T-helper 1 cell (primary cell): Measurements from ENCODE around the gene SPSB1.

Source experiments
- DNase-seq, 5 donors: peaks; one replicate each; pipeline ENCODE4 v3.0.0-alpha.2; 2012 to 2020

The SPSB1 gene

GRCh38 chr1:9320520-9321479 lies 28.1 kb downstream of the SPSB1 start:
- DNase-seq: no peak

- DNase-seq: no peak
Measured at GRCh38 chr1:9321480-9321849, 28.8 kb downstream of the SPSB1 start.

- no peak for DNase-seq
Measured at GRCh38 chr1:9321986-9322660, 29.4 kb downstream of the SPSB1 start.

GRCh38 chr1:9322661-9323244 lies 30.1 kb downstream of the SPSB1 start:
- no peak for DNase-seq

- no peak for DNase-seq
Measured at GRCh38 chr1:9324246-9325096, 31.8 kb downstream of the SPSB1 start.

- DNase-seq: no peak
Measured at GRCh38 chr1:9326596-9326995, 33.9 kb downstream of the SPSB1 start.

GRCh38 chr1:9328201-9328600 lies 35.5 kb downstream of the SPSB1 start:
- no peak for DNase-seq

- DNase-seq: no peak
Measured at GRCh38 chr1:9328715-9329114, 36.0 kb downstream of the SPSB1 start.

GRCh38 chr1:9331016-9331415 lies 38.3 kb downstream of the SPSB1 start:
- DNase-seq: no peak

- DNase-seq: no peak
Measured at GRCh38 chr1:9331558-9332346, 39.1 kb downstream of the SPSB1 start.

GRCh38 chr1:9332513-9333143 lies 39.9 kb downstream of the SPSB1 start:
- no peak for DNase-seq

- DNase-seq: no peak
Measured at GRCh38 chr1:9338397-9339246, 45.9 kb downstream of the SPSB1 start.

GRCh38 chr1:9340172-9340854 lies 47.6 kb downstream of the SPSB1 start:
- DNase-seq: no peak

- no peak for DNase-seq
Measured at GRCh38 chr1:9340864-9341263, 48.2 kb downstream of the SPSB1 start.

- no peak for DNase-seq
Measured at GRCh38 chr1:9341301-9341845, 48.7 kb downstream of the SPSB1 start.

- no peak for DNase-seq
Measured at GRCh38 chr1:9343269-9343668, 50.6 kb downstream of the SPSB1 start.

- DNase-seq: no peak
Measured at GRCh38 chr1:9344426-9345200, 51.9 kb downstream of the SPSB1 start.

GRCh38 chr1:9345471-9345870 lies 52.8 kb downstream of the SPSB1 start:
- no peak for DNase-seq

GRCh38 chr1:9345922-9346321 lies 53.2 kb downstream of the SPSB1 start:
- DNase-seq: no peak
